ENCODE data around the gene ARHGEF18.
A peak's percentile ranks its signal among the peaks of the same experiment; 100 is the strongest.
"Not testable (repeated sequence)": the region's sequence is repeated elsewhere in the genome, so short reads cannot be mapped to it uniquely, and the experiment has no call there.

Gene ARHGEF18

GRCh38 chr19:7360393-7360984 lies 11.8 kb downstream of the ARHGEF18 start:
- Mint-ChIP-seq H3K4me1 (ENCODE audit: low read depth) (peaks cover 49% of the 10 kb centered on the region), H3K9me3 (peaks cover 8% of the 10 kb centered on the region), H3K27me3 (no peaks in the 10 kb centered on the region), H3K27ac (no peak overlapping the region), H3K36me3 (ENCODE audit: low read depth) (peaks cover 29% of the 10 kb centered on the region), H3K4me3 (no peak overlapping the region)

GRCh38 chr19:7363225-7363624 lies 14.5 kb downstream of the ARHGEF18 start:
- H3K4me1 Mint-ChIP-seq (ENCODE audit: low read depth), result peaks cover 32% of the 10 kb centered on the region
- peak overlapping the region; percentile 59 for H3K27ac Mint-ChIP-seq
- H3K4me3 Mint-ChIP-seq, result no peak overlapping the region
- H3K27me3 Mint-ChIP-seq, result no peaks in the 10 kb centered on the region
- peaks cover 23% of the 10 kb centered on the region for H3K36me3 Mint-ChIP-seq (ENCODE audit: low read depth)
- peaks cover 5% of the 10 kb centered on the region for H3K9me3 Mint-ChIP-seq

GRCh38 chr19:7366701-7367420 lies 18.1 kb downstream of the ARHGEF18 start:
- no peaks in the 10 kb centered on the region for H3K27me3 Mint-ChIP-seq
- H3K4me3 Mint-ChIP-seq, result no peak overlapping the region
- H3K9me3 Mint-ChIP-seq, result peaks cover 3% of the 10 kb centered on the region
- no peak overlapping the region for H3K27ac Mint-ChIP-seq
- peaks cover 33% of the 10 kb centered on the region for H3K36me3 Mint-ChIP-seq (ENCODE audit: low read depth)
- H3K4me1 Mint-ChIP-seq (ENCODE audit: low read depth), result peaks cover 15% of the 10 kb centered on the region

- H3K27ac Mint-ChIP-seq, result peak overlapping the region; percentile 26
- H3K36me3 Mint-ChIP-seq (ENCODE audit: low read depth), result peaks cover 24% of the 10 kb centered on the region
- no peak overlapping the region for H3K4me3 Mint-ChIP-seq
- H3K4me1 Mint-ChIP-seq (ENCODE audit: low read depth), result peaks cover 7% of the 10 kb centered on the region
- no peaks in the 10 kb centered on the region for H3K9me3 Mint-ChIP-seq
- H3K27me3 Mint-ChIP-seq, result no peaks in the 10 kb centered on the region
These were observed 19.7 kb downstream of the ARHGEF18 start for GRCh38 chr19:7368456-7368855.

GRCh38 chr19:7368866-7369265 lies 20.1 kb downstream of the ARHGEF18 start:
- Mint-ChIP-seq H3K36me3 (ENCODE audit: low read depth) (peaks cover 20% of the 10 kb centered on the region), H3K27ac (peak overlapping the region; percentile 26)

GRCh38 chr19:7370546-7370945 lies 21.8 kb downstream of the ARHGEF18 start:
- no peak overlapping the region for H3K4me3 Mint-ChIP-seq
- peaks cover 3% of the 10 kb centered on the region for H3K4me1 Mint-ChIP-seq (ENCODE audit: low read depth)
- H3K27ac Mint-ChIP-seq, result no peak overlapping the region
- H3K36me3 Mint-ChIP-seq (ENCODE audit: low read depth), result peaks cover 17% of the 10 kb centered on the region
- no peaks in the 10 kb centered on the region for H3K9me3 Mint-ChIP-seq
- H3K27me3 Mint-ChIP-seq, result no peaks in the 10 kb centered on the region

More at GRCh38 chr19:7368866-7369265, 20.1 kb downstream of the ARHGEF18 start:
- not testable (repeated sequence) for H3K4me1 Mint-ChIP-seq (ENCODE audit: low read depth); H3K4me3 Mint-ChIP-seq; H3K27me3 Mint-ChIP-seq; H3K9me3 Mint-ChIP-seq

- Mint-ChIP-seq H3K27ac (peak overlapping the region; percentile 36), H3K9me3 (no peaks in the 10 kb centered on the region), H3K4me3 (no peak overlapping the region), H3K36me3 (ENCODE audit: low read depth) (peaks cover 17% of the 10 kb centered on the region), H3K27me3 (no peaks in the 10 kb centered on the region), H3K4me1 (ENCODE audit: low read depth) (peaks cover 3% of the 10 kb centered on the region)
These were observed 22.3 kb downstream of the ARHGEF18 start for GRCh38 chr19:7371001-7371400.

- Mint-ChIP-seq H3K4me1 (ENCODE audit: low read depth) (peaks cover 3% of the 10 kb centered on the region), H3K36me3 (ENCODE audit: low read depth) (peaks cover 21% of the 10 kb centered on the region), H3K4me3 (no peak overlapping the region), H3K27ac (no peak overlapping the region), H3K27me3 (no peaks in the 10 kb centered on the region), H3K9me3 (no peaks in the 10 kb centered on the region)
These were observed 24.1 kb downstream of the ARHGEF18 start for GRCh38 chr19:7372810-7373209.

GRCh38 chr19:7373862-7374261 lies 25.1 kb downstream of the ARHGEF18 start:
- Mint-ChIP-seq H3K27ac (no peak overlapping the region), H3K27me3 (no peaks in the 10 kb centered on the region), H3K36me3 (ENCODE audit: low read depth) (peaks cover 17% of the 10 kb centered on the region), H3K9me3 (no peaks in the 10 kb centered on the region), H3K4me3 (no peak overlapping the region), H3K4me1 (ENCODE audit: low read depth) (peaks cover 3% of the 10 kb centered on the region)

- Mint-ChIP-seq H3K27me3 (no peaks in the 10 kb centered on the region), H3K36me3 (ENCODE audit: low read depth) (peaks cover 8% of the 10 kb centered on the region), H3K4me3 (no peak overlapping the region), H3K9me3 (no peaks in the 10 kb centered on the region), H3K27ac (no peak overlapping the region), H3K4me1 (ENCODE audit: low read depth) (peaks cover 3% of the 10 kb centered on the region)
These were observed 27.6 kb downstream of the ARHGEF18 start for GRCh38 chr19:7376151-7376852.

GRCh38 chr19:7377196-7377595 lies 28.5 kb downstream of the ARHGEF18 start:
- no peak overlapping the region for H3K4me3 Mint-ChIP-seq
- H3K4me1 Mint-ChIP-seq (ENCODE audit: low read depth), result peaks cover 3% of the 10 kb centered on the region
- no peaks in the 10 kb centered on the region for H3K9me3 Mint-ChIP-seq
- H3K27me3 Mint-ChIP-seq, result no peaks in the 10 kb centered on the region
- H3K36me3 Mint-ChIP-seq (ENCODE audit: low read depth), result peaks cover 8% of the 10 kb centered on the region
- H3K27ac Mint-ChIP-seq, result no peak overlapping the region

- H3K27ac Mint-ChIP-seq, result no peak overlapping the region
- H3K4me3 Mint-ChIP-seq, result no peak overlapping the region
- peaks cover 2% of the 10 kb centered on the region for H3K4me1 Mint-ChIP-seq (ENCODE audit: low read depth)
- peaks cover 7% of the 10 kb centered on the region for H3K36me3 Mint-ChIP-seq (ENCODE audit: low read depth)
- H3K27me3 Mint-ChIP-seq, result no peaks in the 10 kb centered on the region
- no peaks in the 10 kb centered on the region for H3K9me3 Mint-ChIP-seq
These were observed 32.3 kb downstream of the ARHGEF18 start for GRCh38 chr19:7381073-7381390.

- Mint-ChIP-seq H3K9me3 (no peaks in the 10 kb centered on the region), H3K4me3 (no peak overlapping the region), H3K27me3 (no peaks in the 10 kb centered on the region), H3K36me3 (ENCODE audit: low read depth) (peaks cover 9% of the 10 kb centered on the region), H3K27ac (no peak overlapping the region), H3K4me1 (ENCODE audit: low read depth) (peaks cover 19% of the 10 kb centered on the region)
These were observed 34.0 kb downstream of the ARHGEF18 start for GRCh38 chr19:7382694-7383093.

GRCh38 chr19:7383284-7383683 lies 34.5 kb downstream of the ARHGEF18 start:
- Mint-ChIP-seq H3K36me3 (ENCODE audit: low read depth) (peaks cover 9% of the 10 kb centered on the region), H3K9me3 (no peaks in the 10 kb centered on the region), H3K27ac (peak overlapping the region; percentile 18), H3K4me3 (no peak overlapping the region), H3K4me1 (ENCODE audit: low read depth) (peaks cover 21% of the 10 kb centered on the region), H3K27me3 (no peaks in the 10 kb centered on the region)

- H3K36me3 Mint-ChIP-seq (ENCODE audit: low read depth), result peaks cover 9% of the 10 kb centered on the region
- no peak overlapping the region for H3K27ac Mint-ChIP-seq
- no peaks in the 10 kb centered on the region for H3K27me3 Mint-ChIP-seq
These were observed 36.3 kb downstream of the ARHGEF18 start for GRCh38 chr19:7385062-7385461.

More at GRCh38 chr19:7385062-7385461, 36.3 kb downstream of the ARHGEF18 start:
- Mint-ChIP-seq H3K9me3 (no peaks in the 10 kb centered on the region), H3K4me1 (ENCODE audit: low read depth) (peaks cover 21% of the 10 kb centered on the region), H3K4me3 (no peak overlapping the region)

Measured in stimulated activated naive CD8-positive, alpha-beta T cell treated with anti-CD3 and anti-CD28 coated beads, Interleukin-15, Interleukin-2, amounts not matched to agents 100 ng/mL and 50 ng/mL, for 24 hours (primary cell).